Left ventricle myocardium superior (tissue), 1 donor: Measurements from ENCODE around the gene SYNGR2. TPM values are rescaled to one million over a fixed set of nuclear protein-coding genes. Genes with fewer than 3 reads are reported as not detected.

Source experiments
- ATAC-seq: fragments of 200-7000 bp; cut with Tn5 transposase; one replicate; pipeline ENCODE4 v1.9.1; 2020; ENCODE audit warnings: mild to moderate bottlenecking, moderate library complexity
- DNase-seq: peaks from one replicate; pipeline ENCODE4 v3.0.0-alpha.2; 2020
- intact Hi-C: fragments of 100-400 bp; cut with micrococcal nuclease; formaldehyde crosslinking; loops from one replicate; pipeline ENCODE4 v1.11.0; 2022
- total RNA-seq: library from RNA; stranded (reverse); fragmentation: NEBNext Ultra II Directional; extraction: Animal tissue kit (Norgen Biotek cat#: 25700); gene quantifications from one replicate; pipeline ENCODE4 v1.2.1, GENCODE V29; 2021
- donor health status: DM: no; HTN: yes; CAD: no; lungs with severe emphysema.

The SYNGR2 gene
- total RNA-seq, 1 donor from 2014 or later: 120 TPM

DNA sequence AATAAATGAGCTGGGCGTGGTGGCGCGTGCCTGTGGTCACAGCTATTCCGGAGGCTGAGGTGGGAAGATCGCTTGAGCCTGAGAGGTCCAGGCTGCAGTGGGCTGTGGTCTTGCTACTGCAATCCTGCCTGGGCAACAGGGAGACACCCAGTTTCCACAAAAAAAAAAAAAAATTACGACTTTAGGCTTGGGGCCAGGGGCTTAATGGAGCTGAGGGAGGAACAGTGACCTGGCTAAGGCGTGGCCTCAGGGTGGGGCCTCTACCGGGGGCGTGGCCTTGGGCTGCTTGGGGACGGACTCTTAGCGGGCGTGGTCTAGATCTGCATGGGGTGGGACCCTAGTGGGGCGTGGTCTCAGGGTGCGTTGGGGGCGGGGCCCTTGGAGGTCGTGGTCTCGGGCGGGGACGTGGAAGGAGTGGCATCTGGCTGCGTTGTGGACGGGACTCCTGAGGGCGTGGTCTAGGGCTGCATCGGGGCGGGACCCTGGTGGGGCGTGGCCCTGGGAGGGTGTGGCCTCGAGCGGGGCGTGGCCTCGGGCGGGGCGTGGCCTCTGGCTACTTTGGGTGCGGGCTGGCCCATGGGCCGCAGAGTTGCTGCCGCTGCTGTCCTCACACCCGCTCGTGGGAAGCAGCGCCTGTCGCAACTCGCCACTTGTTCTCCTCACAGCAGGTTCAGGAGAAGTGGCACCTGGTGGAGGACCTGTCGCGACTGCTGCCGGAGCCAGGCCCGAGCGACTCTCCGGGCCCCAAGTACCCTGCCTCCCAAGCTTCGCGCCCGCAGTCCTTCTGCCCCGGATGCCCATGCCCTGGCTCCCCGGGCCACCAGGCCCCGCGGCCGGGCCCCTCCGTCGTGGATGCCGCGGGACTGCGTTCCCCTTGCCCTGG lies 28.0 kb upstream of the SYNGR2 start:
- DNase-seq (peak; percentile 92), ATAC-seq (peak; percentile 77)
- intact Hi-C loops: no loop called here

DNA sequence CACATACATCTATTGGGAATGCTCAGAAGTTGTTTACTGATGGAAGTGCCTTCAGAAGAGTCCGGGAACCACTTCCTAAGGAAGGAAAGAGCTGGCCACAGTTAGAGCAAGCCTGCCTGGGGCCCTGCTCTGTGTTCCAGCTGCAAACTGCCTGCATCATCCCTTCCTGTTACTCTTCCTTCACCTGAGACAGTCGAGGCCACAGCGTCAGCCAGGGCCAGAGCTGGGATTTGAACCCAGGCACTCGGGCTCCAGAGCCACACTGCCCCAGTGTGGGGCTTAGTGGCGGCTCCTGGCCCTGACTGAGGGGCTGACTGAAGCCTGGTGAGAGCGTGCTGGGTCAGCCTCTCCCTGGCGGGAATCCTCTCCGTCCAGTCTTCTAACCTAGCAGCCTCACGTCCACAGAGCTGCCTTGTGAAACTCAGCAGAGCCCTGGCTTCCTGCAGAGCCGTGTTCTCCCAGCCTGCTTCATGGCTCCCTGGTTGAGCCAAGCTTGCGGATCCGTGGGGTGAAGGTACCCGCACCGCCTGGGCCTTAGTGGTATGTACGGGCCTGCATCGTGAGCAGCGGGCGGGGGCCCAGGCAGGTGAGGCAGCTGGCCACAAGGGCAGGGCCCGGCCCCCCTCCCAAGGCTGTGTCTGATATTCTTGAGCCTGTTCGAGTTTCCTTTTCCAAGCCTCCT lies 26.8 kb upstream of the SYNGR2 start:
- intact Hi-C loops: no loop called here
- no peak for DNase-seq
- ATAC-seq: no peak

DNA sequence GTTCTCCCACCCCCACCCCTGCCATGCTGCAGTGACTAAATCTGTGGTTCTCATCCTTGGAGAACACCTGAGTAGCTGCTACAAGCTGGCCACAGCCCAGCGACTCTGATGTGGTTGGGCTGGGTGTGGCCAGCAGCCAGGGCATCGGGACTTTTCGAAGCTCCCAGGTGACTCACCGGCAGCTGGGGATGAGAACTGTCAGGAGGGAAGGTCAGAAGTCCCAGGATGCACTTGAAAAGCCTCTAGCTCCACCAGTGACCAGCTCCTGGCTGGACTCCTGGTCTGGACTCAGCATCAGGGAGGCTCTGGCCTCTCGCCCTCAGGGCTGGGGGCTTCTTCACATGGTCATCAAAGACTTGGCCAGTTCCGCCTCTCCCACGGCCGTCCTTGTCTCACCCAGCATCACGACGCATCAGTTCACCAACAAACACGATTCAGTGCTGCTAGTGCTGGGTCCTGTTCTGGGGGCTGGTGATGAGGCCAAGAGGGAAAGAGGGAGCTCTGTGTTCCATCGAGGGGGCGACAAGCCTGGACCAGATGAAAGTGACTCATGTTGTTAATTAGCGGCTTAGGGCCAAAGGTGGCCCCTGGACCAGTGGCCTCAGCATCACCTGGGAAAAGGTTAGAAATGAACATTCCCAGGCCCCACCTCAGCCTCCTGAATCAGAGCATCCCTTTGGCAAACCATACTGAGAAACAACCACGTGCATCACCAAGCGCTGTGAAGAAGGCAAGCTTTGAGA lies 26.1 kb upstream of the SYNGR2 start:
- intact Hi-C loops: no loop called here
- DNase-seq (no peak), ATAC-seq (no peak)

DNA sequence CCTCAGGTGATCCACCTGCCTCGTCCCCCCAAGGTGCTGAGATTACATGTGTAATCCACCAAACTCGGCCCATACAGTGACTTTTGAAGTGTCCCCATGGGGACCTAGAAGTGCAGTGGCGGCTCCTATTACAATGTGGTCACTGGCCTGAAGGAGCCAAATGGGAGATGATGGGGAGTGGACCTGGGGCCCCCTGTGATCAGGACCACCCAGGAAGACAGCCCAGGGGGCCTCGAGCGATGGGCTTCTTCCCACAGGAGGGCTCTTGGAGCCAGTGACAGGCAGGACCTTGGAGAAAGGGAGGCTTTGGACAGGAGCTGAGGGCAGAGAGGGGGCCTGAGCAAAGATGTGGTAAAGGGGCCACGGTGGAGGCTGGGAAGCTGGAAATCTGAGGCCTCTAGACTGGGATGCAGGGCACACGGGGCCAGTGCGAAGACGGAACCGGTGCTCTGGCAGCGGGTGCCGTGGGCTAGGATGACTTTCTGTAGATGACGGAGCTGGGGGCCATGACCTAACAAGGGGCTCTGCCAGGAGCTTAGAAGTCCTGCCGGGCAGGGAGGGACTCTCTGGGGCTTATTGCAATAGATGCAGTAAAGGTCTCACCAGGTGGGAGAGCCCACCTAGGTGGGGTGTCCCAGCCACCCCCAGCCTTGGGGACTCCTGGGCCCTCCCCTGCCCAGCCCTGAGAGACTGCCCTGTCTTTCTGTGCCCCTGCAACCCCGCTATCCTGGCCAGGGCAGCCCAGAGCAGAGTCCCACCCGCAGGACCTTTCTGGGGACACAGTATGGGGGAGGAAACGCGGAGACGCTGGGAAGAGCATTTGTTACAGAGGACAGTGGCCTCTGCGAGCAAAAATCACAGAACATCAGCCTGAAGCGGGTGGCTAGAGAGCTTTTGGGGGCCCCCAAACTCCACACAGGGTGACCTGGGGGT lies 24.9 kb upstream of the SYNGR2 start:
- DNase-seq: no peak
- no peak for ATAC-seq
- intact Hi-C loops: no loop called here

DNA sequence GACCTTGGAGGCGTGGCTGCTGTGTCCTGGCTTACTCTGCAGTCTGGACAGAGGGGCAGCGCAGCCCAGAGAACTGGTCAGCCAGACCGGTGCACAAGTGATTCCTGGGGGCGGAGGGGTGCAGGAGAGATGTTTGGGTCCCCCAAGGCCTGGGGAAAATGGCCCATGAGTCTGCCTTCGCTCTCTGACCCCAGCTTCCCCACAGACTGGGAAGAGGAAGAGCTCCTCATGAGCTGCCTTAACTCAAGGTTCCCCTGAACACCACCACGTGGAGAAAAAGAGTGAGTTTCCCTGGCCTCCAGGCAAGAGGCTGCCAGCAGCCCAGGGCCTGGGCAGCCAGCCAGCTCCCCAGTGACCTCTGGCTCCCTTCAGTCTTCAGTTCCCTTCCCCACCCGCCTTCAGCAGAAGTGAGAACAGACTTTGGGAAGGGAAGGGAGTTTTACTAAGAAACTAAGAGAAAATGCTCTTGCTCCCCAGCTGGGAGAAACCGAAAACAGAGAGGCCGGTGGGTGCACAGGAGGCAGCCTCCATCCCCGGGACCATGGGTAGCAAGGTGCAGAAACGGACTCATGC lies 24.1 kb upstream of the SYNGR2 start:
- DNase-seq: peak; percentile 94
- intact Hi-C loops: no loop called here
- ATAC-seq: peak; percentile 81

DNA sequence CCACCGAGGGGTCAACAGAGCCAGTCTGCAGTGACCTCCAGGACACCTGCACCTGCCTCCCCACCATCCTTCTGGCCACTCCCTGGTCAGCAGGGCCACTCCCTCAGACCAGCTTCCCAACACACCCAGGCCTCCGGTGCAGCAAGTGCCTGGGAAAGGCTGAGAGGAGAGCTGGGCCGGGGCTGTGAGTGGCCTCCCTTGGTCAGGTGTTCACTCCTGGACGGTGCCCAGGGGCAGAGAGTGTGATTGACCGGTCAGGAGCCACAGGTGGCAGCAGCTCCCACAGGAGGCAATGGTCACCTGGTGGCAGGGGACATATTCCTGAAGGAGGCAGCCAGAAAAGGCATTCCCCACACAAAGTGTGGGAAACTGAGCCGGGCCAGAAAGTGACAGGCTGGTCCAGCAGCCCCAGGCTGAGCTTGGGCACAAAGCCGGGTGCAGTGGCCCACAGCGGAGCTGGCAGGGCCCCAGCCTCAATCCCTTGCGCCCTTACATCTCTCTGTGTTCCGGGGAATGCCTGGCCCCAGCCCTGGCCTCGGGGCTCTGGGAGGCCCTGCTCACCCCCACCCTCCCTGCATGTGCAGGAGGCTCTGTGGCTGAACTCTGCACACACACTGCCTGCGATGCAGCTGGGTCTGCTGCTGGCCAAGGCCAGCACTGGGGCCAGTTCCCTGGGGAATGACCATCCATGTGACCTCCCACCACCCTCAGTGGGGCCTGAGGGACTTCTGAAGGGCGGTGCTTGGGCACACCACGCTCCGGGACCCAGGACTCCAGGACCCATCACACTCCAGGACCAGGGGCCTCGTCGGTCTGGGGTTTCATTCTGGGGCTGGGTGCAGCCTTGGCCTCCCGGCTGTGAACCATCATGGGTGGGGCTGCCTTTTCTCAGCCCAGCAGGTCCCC lies 23.4 kb upstream of the SYNGR2 start:
- intact Hi-C loops: no loop called here
- DNase-seq (peak; percentile 74), ATAC-seq (peak; percentile 63)

DNA sequence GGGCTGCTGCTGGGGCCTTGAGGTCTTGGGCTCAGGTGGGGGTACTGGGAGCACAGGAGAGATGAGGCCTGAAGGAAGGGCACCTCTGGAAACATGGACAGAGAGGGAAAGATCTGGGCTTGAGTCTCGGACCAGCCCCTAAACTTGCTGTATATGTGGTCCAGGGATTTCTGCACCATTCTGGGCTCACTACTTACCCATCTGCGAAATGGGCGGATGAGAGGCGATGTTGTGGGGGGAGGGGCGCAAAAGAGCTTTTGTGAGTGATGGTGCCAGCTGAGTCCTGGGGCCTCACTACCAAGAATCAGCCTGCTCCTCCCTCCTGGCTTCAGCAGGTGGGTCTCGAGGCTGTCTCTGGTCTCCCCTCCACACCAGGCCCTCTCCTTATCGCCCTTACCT lies 21.9 kb upstream of the SYNGR2 start:
- intact Hi-C loops: no loop called here
- ATAC-seq (no peak), DNase-seq (no peak)

DNA sequence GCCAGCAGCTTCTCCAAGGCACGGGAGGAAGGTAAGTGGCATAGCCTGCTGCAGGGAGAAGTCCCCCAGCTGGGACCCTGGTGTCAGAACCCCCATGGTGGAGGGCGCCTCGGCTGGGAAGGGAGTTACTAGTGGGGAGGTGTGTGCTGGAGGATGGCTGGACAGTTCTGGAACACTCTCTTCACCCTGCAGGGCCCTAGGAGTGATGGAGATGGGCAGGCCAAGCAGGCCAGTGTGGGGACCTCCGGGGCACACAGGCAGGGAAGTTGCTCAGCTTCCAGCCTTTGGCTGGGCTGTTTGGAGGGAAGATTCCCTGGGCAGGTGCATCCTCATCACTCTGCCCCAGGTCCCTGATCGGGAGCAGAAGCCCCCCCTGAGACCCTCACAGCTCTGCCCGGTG lies 21.5 kb upstream of the SYNGR2 start:
- no peak for ATAC-seq
- intact Hi-C loops: no loop called here
- no peak for DNase-seq

DNA sequence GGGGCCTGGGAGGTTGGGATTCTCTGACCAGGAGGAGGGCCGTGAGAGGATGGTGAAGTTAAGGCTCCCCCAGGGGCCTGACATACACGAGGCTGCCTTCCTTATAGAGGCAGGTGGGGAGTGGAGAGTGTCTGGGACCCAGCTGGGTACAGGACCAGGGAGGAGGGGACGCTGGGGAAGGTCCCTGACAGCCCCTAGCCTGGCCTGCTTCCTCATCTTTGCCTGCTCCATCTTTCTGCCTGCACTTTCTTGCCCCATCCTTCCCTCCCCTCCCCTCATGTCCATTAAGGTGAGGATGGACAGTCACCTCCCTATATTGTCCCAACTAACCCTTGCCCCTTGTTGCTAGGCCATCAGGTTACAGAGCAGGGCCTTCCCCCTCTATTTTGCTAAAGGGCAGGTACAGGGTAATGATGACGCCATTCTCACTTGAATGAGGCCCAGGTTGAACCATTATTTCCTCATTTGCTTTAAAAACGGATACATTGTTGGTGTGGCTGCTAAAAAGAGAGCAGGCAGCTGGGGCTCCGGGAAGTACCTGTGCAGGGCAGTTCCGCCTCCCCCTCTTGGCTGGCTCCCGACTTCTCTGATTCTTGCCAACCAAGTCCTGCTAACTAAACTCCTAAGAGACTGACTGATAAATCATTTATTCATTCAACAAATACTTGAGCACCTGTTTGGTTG lies 20.9 kb upstream of the SYNGR2 start:
- intact Hi-C loops: no loop called here
- ATAC-seq (no peak), DNase-seq (no peak)

DNA sequence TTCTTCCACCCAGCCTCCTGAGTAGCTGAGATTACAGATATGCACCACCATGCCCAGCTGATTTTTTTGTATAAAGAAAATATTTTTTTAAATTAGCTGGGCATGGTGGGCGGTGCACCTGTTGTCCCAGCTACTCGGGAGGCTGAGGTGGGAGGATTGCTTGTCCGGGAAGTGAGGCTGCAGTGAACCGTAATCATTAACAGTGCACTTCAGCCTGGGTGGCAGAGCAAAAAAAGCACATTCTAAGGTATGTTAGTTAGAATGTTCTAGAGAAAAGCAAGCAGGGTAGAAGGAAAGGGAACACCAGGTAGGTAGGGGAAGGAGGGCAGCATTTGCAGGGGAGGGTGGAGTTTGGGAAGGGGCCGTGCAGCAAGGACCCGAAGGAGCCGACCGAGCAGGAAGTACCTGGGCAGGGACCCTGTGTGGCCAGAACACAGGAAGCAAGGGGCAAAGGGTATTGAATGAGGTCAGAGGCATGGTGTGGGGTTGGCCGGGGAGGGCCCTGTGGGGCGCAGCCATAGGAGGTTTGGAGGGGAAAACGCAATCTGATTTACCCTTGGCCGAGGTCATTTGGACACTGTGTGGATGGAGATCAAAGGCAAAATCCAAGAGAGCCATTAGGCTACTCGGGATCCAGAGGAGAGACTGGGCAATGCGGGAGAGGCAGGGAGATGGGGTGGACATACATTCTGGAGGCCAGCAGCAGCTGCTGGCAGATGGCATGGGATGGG lies 19.9 kb upstream of the SYNGR2 start:
- DNase-seq: no peak
- intact Hi-C loops: no loop called here
- no peak for ATAC-seq

DNA sequence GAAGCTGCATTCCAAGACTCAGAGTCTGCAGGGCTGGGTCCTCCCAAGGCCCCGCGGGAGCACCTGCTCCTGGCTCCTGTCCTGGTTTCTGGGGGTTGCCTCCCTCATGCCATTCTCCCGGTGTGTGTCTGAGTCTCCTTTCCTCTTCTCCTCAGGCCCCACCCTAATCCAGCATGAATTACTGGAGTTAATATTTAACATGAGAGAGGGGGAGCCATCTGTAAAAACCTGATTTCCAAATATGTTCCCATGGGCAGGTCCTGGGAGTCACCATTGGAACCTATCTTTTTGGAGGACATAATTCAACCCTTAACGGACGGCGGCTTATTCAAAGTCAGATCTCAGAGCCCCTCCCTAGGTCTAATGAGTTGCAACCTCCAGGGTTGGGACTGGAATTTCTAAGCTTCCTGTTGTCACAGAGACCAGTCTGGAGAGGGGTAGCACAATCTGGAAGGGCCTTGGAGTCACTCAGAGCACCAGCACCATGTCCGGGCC lies 16.8 kb upstream of the SYNGR2 start:
- intact Hi-C loops: no loop called here
- no peak for DNase-seq
- peak; percentile 45 for ATAC-seq

DNA sequence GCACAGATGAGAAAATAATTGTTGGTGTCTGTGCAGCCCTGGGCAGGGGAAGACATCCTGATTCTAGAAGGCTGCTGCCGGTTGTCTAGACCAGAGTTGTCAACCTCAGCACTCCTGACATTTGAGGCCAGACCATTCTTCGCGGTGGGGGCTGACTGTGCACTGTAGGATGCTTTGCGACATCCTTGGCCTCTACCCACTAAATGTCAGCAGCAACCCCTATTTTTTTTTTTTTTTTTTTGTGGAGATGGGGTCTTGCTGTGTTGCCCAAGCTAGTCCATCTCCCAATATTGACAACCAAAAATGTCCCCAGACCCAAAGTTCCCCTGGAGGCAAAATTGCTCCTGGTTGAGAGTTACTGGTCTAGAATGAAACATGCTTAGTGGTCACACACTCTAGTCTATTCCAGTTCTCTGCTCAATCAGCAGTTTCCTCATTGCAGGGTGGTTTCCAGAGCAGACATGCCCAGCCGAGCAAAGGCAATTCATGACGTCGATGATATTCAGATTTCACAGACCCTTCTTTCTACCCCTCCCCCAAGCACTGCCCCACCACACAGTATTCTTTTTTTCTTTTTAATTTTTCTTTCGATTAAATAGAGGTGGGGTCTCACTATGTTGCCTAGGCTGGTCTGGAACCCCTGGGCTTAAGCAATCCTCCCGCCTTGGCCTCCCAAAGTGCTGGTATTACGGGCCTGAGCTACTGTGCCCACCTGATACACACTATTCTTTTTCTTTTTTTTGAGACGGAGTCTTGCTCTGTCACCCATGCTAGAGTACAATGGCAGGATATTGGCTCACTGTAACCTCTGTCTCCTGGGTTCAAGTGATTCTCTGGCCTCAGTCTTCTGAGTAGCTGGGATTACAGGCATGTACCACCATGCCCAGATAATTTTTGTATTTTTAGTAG lies 13.2 kb upstream of the SYNGR2 start:
- ATAC-seq (no peak), DNase-seq (no peak)
- intact Hi-C loops: no loop called here

DNA sequence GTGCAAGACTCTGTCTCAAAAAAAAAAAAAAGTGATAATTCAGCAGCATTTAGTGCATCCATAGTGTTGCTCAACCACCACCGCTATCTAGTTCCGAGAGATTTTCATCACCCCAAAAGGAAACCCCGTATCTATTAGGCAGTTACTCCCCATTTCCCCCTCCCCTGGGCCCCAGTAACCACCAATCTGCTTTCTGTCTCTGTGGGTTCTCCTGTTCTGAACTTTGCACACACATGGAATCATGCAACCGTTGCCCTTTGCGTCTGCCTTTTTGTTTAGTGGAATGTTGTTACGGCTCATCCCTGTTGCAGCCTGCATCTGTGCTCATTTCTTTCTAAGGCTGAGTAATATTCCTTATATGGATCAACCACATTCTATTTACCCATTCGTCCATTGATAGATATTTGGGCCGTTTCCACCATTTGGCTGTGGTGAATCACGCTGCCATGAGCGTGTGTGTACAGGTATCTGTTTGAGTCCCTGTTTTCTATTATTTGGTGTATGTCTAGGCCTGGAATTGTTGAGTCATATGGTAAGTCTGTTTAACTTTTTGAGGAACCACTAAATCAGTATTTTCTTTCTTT lies 8.7 kb upstream of the SYNGR2 start:
- intact Hi-C loops: no loop called here
- ATAC-seq (no peak), DNase-seq (no peak)

DNA sequence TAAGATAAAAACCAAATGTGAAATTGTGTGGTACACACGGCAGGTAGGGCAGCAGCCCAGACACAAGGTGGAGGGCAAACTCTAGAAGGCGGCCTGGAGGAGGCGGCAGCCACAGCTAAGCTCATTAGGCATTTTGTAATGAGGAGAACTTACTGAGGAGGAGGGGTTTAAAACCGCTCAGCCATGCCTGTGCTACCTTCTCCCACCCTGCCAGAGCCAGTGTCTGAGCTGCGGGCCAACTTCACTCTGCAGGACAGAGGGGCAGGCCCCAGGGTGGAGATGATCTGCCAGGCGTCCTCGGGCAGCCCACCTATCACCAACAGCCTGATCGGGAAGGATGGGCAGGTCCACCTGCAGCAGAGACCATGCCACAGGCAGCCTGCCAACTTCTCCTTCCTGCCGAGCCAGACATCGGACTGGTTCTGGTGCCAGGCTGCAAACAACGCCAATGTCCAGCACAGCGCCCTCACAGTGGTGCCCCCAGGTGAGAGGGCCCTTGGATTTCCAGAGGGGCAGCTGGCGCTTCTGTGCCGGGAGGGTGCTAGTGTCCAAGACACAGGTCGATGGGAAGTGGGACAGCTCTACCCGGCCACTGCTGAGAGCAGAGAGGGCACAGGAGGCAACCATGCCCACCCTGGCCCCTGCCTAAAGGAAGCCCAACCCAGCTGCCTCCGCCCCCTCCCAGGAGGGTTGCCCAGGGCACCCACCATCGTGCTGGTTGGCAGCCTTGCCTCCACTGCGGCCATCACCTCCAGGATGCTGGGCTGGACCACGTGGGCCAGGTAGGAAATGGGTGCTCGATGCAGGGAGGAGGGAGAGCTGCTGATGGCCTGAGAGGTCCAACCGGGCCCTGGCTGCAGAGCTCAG lies 4.3 kb upstream of the SYNGR2 start:
- intact Hi-C loops: no loop called here
- ATAC-seq (no peak), DNase-seq (no peak)
